HEK293 (cell line): ENCODE data around the gene SLC5A1.

Source experiments
- CTCF ChIA-PET: fragments of 350-600 bp; formaldehyde crosslinking; extraction: SDS; loops from one replicate; lab custom pipeline; 2021; ENCODE audit warnings: antibody characterized with exemption; lab: Yijun Ruan, JAX
- POLR2A ChIA-PET: fragments of 300-600 bp; formaldehyde crosslinking; extraction: SDS; loops from one replicate; lab custom pipeline; 2020; ENCODE audit warnings: antibody characterized with exemption, inconsistent platforms; lab: Yijun Ruan, JAX
- H3K27ac ChIP-seq: fragments of 200-500 bp; sonication (Bioruptor generic); 2 replicates; pipeline ENCODE4 v1.5.1; 2014; ENCODE audit warnings: low read depth, low read length, control low read depth, inconsistent platforms; ENCODE audit errors: extremely low read depth
- H3K36me3 ChIP-seq, 2 experiments: fragments of 200-500 bp in 1 of 2; sonication (Bioruptor generic) in 1 of 2; 1 replicate in 1 of 2; 2 replicates in 1 of 2; pipeline ENCODE4 v1.5.1; 2014 to 2017; ENCODE audit warnings: inconsistent platforms in 2 of 2, low read length in 2 of 2; ENCODE audit not compliant: control insufficient read depth in 2 of 2, insufficient read depth in 1 of 2
- H3K4me1 ChIP-seq: fragments of 200-500 bp; sonication (Bioruptor generic); 2 replicates; pipeline ENCODE4 v1.5.1; 2014; ENCODE audit warnings: mild to moderate bottlenecking, low read length, inconsistent platforms; ENCODE audit not compliant: control insufficient read depth, insufficient read depth
- H3K4me3 ChIP-seq: 2 replicates; pipeline ENCODE4 v1.5.1; 2011; ENCODE audit warnings: low read depth, mild to moderate bottlenecking, control low read depth, low read length, moderate library complexity
- H3K9me3 ChIP-seq: fragments of 200-500 bp; sonication (Bioruptor generic); 2 replicates; pipeline ENCODE4 v1.5.1; 2014; ENCODE audit warnings: low read depth, low read length, inconsistent platforms; ENCODE audit not compliant: control insufficient read depth, insufficient read depth
- HOXC10 ChIP-seq: sonication (generic); formaldehyde crosslinking; IDR thresholded peaks from 2 replicates; pipeline ENCODE4 v1.8.1; 2023; ENCODE audit warnings: mild to moderate bottlenecking, missing genetic modification reagents
- PRDM2 ChIP-seq: fragments of 450-650 bp; formaldehyde crosslinking; IDR thresholded peaks from 2 replicates; pipeline ENCODE4 v1.5.1; 2016; ENCODE audit warnings: missing biosample characterization, missing genetic modification characterization, borderline replicate concordance
- PRDM4 ChIP-seq: fragments of 450-650 bp; formaldehyde crosslinking; IDR thresholded peaks from 2 replicates; pipeline ENCODE4 v1.5.1; 2017; ENCODE audit warnings: missing biosample characterization, missing genetic modification characterization
- SCRT2 ChIP-seq: fragments of 450-650 bp; formaldehyde crosslinking; IDR thresholded peaks from 2 replicates; pipeline ENCODE4 v1.5.1; 2016; ENCODE audit warnings: missing biosample characterization, missing genetic modification characterization
- SP7 ChIP-seq: fragments of 450-650 bp; formaldehyde crosslinking; IDR thresholded peaks from 2 replicates; pipeline ENCODE4 v1.5.1; 2016; ENCODE audit warnings: missing biosample characterization, missing genetic modification characterization
- ZBTB20 ChIP-seq: fragments of 450-650 bp; formaldehyde crosslinking; IDR thresholded peaks from 2 replicates; pipeline ENCODE4 v1.5.1; 2016; ENCODE audit warnings: missing biosample characterization, missing genetic modification characterization
- ZBTB26 ChIP-seq: fragments of 450-650 bp; formaldehyde crosslinking; optimal IDR thresholded peaks from 2 replicates; pipeline ENCODE3; 2016; ENCODE audit warnings: missing biosample characterization, mild to moderate bottlenecking, missing genetic modification characterization
- ZBTB8A ChIP-seq: fragments of 450-650 bp; formaldehyde crosslinking; IDR thresholded peaks from 2 replicates; pipeline ENCODE4 v1.5.1; 2016; ENCODE audit warnings: missing biosample characterization, missing genetic modification characterization
- ZFP3 ChIP-seq: fragments of 450-650 bp; formaldehyde crosslinking; IDR thresholded peaks from 2 replicates; pipeline ENCODE4 v1.5.1; 2016; ENCODE audit warnings: low read depth, missing biosample characterization, missing genetic modification characterization
- ZFP37 ChIP-seq: fragments of 450-650 bp; formaldehyde crosslinking; IDR thresholded peaks from 2 replicates; pipeline ENCODE4 v1.5.1; 2016; ENCODE audit warnings: missing biosample characterization, missing genetic modification characterization
- ZNF114 ChIP-seq: fragments of 450-650 bp; formaldehyde crosslinking; IDR thresholded peaks from 2 replicates; pipeline ENCODE4 v1.5.0; 2017; ENCODE audit warnings: missing biosample characterization, missing genetic modification characterization
- ZNF155 ChIP-seq: fragments of 450-650 bp; formaldehyde crosslinking; IDR thresholded peaks from 2 replicates; pipeline ENCODE4 v1.5.1; 2016; ENCODE audit warnings: missing biosample characterization, missing genetic modification characterization
- ZNF16 ChIP-seq: fragments of 450-650 bp; formaldehyde crosslinking; IDR thresholded peaks from 2 replicates; pipeline ENCODE4 v1.5.1; 2016; ENCODE audit warnings: low read depth, missing biosample characterization, missing genetic modification characterization
- ZNF174 ChIP-seq: fragments of 450-650 bp; formaldehyde crosslinking; IDR thresholded peaks from 2 replicates; pipeline ENCODE4 v1.5.0; 2017; ENCODE audit warnings: missing biosample characterization, mild to moderate bottlenecking, missing genetic modification characterization
- ZNF2 ChIP-seq: fragments of 450-650 bp; formaldehyde crosslinking; IDR thresholded peaks from 2 replicates; pipeline ENCODE4 v1.5.1; 2016; ENCODE audit warnings: missing biosample characterization, missing genetic modification characterization
- ZNF26 ChIP-seq: fragments of 450-650 bp; formaldehyde crosslinking; IDR thresholded peaks from 2 replicates; pipeline ENCODE4 v1.5.1; 2016; ENCODE audit warnings: missing biosample characterization, missing genetic modification characterization
- ZNF521 ChIP-seq: fragments of 450-650 bp; formaldehyde crosslinking; IDR thresholded peaks from 2 replicates; pipeline ENCODE4 v1.5.1; 2017; ENCODE audit warnings: missing biosample characterization, mild to moderate bottlenecking, missing genetic modification characterization
- ZNF639 ChIP-seq: fragments of 450-650 bp; formaldehyde crosslinking; IDR thresholded peaks from 2 replicates; pipeline ENCODE4 v1.5.1; 2016; ENCODE audit warnings: missing biosample characterization, missing genetic modification characterization
- ZNF791 ChIP-seq: fragments of 450-650 bp; formaldehyde crosslinking; IDR thresholded peaks from 2 replicates; pipeline ENCODE4 v1.5.1; 2016; ENCODE audit warnings: missing biosample characterization, missing genetic modification characterization
- ZSCAN16 ChIP-seq: fragments of 450-650 bp; formaldehyde crosslinking; IDR thresholded peaks from 2 replicates; pipeline ENCODE4 v1.5.1; 2016; ENCODE audit warnings: missing biosample characterization, missing genetic modification characterization

SLC5A1 gene

GRCh38 chr22:32043391-32043790, 330 bp downstream of the SLC5A1 start:
- CTCF ChIA-PET: no interaction called here
- H3K27ac ChIP-seq: no peak overlapping the region
- no peaks in the 10 kb centered on the region for H3K4me1 ChIP-seq
- no peak overlapping the region for H3K4me3 ChIP-seq
- H3K36me3 ChIP-seq: no peaks in the 10 kb centered on the region
- POLR2A ChIA-PET: no interaction called here
- TF ChIP-seq PRDM2 (tag by site-specific recombination): no peak
- TF ChIP-seq SP7 (tag by site-specific recombination): no peak
- no peak for TF ChIP-seq ZBTB26 (tag by site-specific recombination)
- no peak for TF ChIP-seq ZNF2 (tag by site-specific recombination)
- no peak for TF ChIP-seq ZFP37
- no peak for TF ChIP-seq ZNF639 (tag by site-specific recombination)
- TF ChIP-seq HOXC10 (CRISPR knock-in tag): no peak
- no peak for TF ChIP-seq ZBTB20 (tag by site-specific recombination)
- TF ChIP-seq ZNF114 (tag by site-specific recombination): no peak
- no peaks in the 10 kb centered on the region for H3K9me3 ChIP-seq

GRCh38 chr22:32044477-32044876, 1.4 kb downstream of the SLC5A1 start:
- H3K36me3 ChIP-seq: no peaks in the 10 kb centered on the region
- no peak overlapping the region for H3K4me3 ChIP-seq
- H3K4me1 ChIP-seq: no peaks in the 10 kb centered on the region
- TF ChIP-seq ZNF16 (tag by site-specific recombination) (no peak), ZNF791 (no peak), ZNF26 (tag by site-specific recombination) (no peak), ZNF155 (no peak), ZBTB8A (tag by site-specific recombination) (no peak), ZNF174 (tag by site-specific recombination) (no peak), SCRT2 (tag by site-specific recombination) (no peak), ZFP3 (no peak), PRDM4 (tag by site-specific recombination) (no peak), ZSCAN16 (no peak), ZNF521 (no peak)
- H3K9me3 ChIP-seq: no peaks in the 10 kb centered on the region
- H3K27ac ChIP-seq: no peak overlapping the region
- ChIA-PET CTCF (no interaction called here), POLR2A (interaction anchor here (0.6 kb wide), 1 partner anchor 19 kb away, joined by 7 read pairs; no protein-coding TSS in a partner anchor)
